SK-N-MC (cell line): ENCODE measurements around the gene DICER1.

Experiments used
- DNase-seq: peaks from one replicate; pipeline ENCODE4 v3.0.0-alpha.2; 2011; ENCODE audit warnings: low read depth, low spot score
- H3K27ac ChIP-seq: fragments of 200-600 bp; sonication (generic); 2 replicates; pipeline ENCODE4 v1.5.1; 2016; ENCODE audit warnings: mixed run types
- H3K36me3 ChIP-seq: fragments of 200-600 bp; sonication (generic); 2 replicates; pipeline ENCODE4 v1.6.1; 2017; ENCODE audit warnings: antibody characterized with exemption, low read length, mixed read lengths; ENCODE audit not compliant: insufficient read depth
- H3K4me3 ChIP-seq: fragments of 200-600 bp; sonication (generic); 2 replicates; pipeline ENCODE4 v1.5.1; 2016
- H3K9ac ChIP-seq: fragments of 200-600 bp; sonication (generic); 2 replicates; pipeline ENCODE4 v1.8.0; 2017; ENCODE audit warnings: mixed run types, mixed read lengths; ENCODE audit not compliant: insufficient read length
- H3K9me3 ChIP-seq: fragments of 200-600 bp; sonication (generic); 2 replicates; pipeline ENCODE4 v1.6.1; 2017; ENCODE audit warnings: low read depth, mild to moderate bottlenecking, antibody characterized with exemption, low read length, moderate library complexity, mixed read lengths
- EZH2 ChIP-seq: fragments of 200-600 bp; sonication (generic); IDR thresholded peaks from one replicate; pipeline ENCODE4 v1.6.1; 2017; ENCODE audit warnings: antibody characterized with exemption
- FOXP2 ChIP-seq: optimal IDR thresholded peaks from 2 replicates; pipeline ENCODE3; 2011; ENCODE audit warnings: mild to moderate bottlenecking, moderate library complexity; ENCODE audit not compliant: insufficient read depth; ENCODE audit errors: extremely low read length, control extremely low read depth
- POLR2AphosphoS5 ChIP-seq: IDR thresholded peaks from 2 replicates; pipeline ENCODE4 v1.6.1; 2012; ENCODE audit warnings: mild to moderate bottlenecking, low read depth, low read length, borderline replicate concordance

DICER1 gene

DNA sequence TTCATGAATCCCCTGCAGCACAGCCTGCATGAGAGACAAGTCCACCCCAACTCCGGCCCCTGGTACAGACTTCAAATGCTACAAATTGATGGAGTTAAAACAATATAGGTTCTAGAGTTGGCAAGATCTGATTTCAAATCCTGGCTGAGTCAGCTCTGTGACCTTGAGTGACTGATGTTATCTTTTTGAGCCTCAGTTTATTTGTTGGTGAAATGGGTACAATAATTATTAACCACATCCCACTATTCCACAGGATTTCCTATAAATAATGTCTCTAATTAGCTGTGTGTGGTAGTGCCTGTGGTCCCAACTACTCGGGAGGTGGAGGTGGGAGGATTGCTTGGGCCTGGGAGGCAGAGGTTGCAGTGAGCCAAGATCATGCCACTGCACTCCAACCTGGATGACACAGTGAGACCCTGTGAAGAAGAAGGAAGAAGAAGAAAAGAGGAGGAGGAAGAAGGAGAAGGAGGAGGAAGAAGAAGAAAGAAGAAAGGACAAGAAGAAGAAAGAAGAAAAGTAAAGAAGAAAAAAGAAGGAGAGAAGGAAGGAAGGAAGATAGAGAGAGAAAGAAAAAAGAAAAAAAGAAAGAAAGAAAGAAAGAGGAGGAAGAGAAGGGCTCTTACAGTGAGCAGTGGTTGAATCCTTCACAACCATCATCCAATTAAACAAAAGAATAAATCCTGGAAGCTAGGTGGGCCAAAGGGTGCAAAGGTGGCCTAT lies 39.7 kb upstream of the DICER1 start:
- Histone ChIP-seq H3K27ac (no peak overlapping the region), H3K4me3 (no peak overlapping the region), H3K9me3 (no peaks in the 10 kb centered on the region), H3K9ac (no peak overlapping the region), H3K36me3 (no peaks in the 10 kb centered on the region)
- no peak for DNase-seq
- TF ChIP-seq FOXP2: no peak
- TF ChIP-seq EZH2: no peak
- no peak for TF ChIP-seq POLR2AphosphoS5

DNA sequence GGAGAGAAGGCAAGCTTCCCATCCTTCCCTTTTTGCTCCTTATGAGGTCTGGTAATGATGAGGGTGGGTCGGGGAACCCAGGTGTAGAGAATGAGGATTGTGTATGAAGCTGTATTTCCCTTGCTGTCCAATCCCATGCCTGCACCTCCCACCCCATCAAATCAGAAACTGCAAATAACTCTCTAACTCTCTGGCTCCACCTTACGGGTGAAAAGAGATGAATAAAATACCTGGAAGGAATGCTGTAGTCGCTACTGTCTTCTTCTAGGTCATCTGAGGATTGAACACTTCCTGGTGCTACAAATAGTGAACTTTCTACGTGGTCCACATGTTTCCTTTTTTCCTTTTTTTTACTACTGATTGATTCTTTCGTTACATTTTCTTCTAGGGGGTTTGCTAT lies 38.9 kb upstream of the DICER1 start:
- no peak overlapping the region for H3K4me3 ChIP-seq
- H3K9me3 ChIP-seq: no peaks in the 10 kb centered on the region
- H3K9ac ChIP-seq: no peak overlapping the region
- TF ChIP-seq FOXP2 (no peak), POLR2AphosphoS5 (no peak), EZH2 (no peak)
- no peak for DNase-seq
- H3K27ac ChIP-seq: no peak overlapping the region
- no peaks in the 10 kb centered on the region for H3K36me3 ChIP-seq

DNA sequence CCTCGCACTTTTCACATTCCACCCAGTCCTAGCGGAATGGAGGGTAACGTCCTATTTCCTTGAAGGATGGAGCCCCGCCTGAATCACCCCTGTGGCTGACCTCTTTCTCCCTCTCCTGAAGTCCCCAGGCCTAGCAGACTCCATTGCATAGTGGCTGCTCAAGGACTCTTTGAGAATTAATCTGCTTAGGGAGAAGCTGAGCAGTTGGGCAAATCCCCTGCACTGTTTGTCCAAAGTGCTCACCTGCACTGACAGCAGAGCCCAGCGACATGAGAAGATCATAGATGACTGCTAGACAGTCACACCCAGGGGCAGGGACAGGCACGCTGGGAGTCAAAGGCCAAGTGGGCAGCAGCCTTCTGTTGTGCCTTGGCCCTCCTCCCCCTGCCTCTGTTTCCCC lies 37.7 kb upstream of the DICER1 start:
- Histone ChIP-seq H3K27ac (no peak overlapping the region), H3K9me3 (no peaks in the 10 kb centered on the region), H3K4me3 (no peak overlapping the region), H3K36me3 (no peaks in the 10 kb centered on the region), H3K9ac (no peak overlapping the region)
- no peak for DNase-seq
- TF ChIP-seq EZH2 (no peak), POLR2AphosphoS5 (no peak), FOXP2 (no peak)

DNA sequence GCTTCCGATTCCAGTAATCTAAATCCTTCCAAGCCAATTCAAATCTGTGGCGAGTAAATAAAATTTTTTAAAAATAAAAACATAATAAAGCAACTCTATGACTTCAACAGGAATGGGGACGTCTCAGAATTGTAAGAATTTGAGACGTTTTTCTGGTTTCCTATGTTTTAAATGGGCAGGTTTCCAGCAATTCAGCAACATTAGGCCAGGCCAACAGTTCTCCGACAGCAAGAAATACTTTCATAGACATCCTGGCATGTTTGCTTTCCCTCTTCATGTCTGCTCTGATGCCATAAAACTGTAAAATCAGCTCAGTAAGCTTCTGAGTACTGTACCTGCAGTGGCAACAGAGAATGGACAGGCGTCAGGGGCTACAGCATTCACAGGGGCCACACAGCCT lies 35.8 kb upstream of the DICER1 start:
- H3K9me3 ChIP-seq: no peaks in the 10 kb centered on the region; the same call in 1 of the 2 replicates
- no peak overlapping the region for H3K9ac ChIP-seq
- no peak overlapping the region for H3K27ac ChIP-seq
- no peaks in the 10 kb centered on the region for H3K36me3 ChIP-seq
- no peak for DNase-seq
- no peak overlapping the region for H3K4me3 ChIP-seq
- no peak for TF ChIP-seq FOXP2
- TF ChIP-seq EZH2: no peak
- no peak for TF ChIP-seq POLR2AphosphoS5

DNA sequence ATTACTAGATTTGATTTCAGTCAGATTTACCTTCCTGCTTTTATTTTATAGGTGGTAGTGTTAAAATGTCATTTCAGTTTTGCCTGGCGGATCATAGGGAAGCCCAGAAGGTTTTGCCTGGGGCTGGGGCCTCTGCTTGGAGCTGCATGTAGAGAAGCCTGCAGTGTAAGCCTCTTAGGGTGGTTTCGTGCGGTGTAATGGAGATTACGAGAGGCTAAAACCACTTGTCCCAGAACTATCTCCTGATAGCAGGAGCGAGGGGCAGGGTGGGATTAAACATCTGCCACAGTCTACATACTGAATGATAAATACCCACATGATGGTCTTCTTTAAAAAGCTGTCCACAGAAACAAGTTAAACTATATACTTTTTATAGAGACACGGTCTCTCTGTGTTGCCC lies 35.0 kb upstream of the DICER1 start:
- Histone ChIP-seq H3K9me3 (no peaks in the 10 kb centered on the region; the same call in 1 of the 2 replicates), H3K4me3 (no peak overlapping the region), H3K9ac (no peak overlapping the region), H3K36me3 (no peaks in the 10 kb centered on the region), H3K27ac (no peak overlapping the region)
- no peak for DNase-seq
- TF ChIP-seq POLR2AphosphoS5: no peak
- TF ChIP-seq FOXP2: no peak
- no peak for TF ChIP-seq EZH2

DNA sequence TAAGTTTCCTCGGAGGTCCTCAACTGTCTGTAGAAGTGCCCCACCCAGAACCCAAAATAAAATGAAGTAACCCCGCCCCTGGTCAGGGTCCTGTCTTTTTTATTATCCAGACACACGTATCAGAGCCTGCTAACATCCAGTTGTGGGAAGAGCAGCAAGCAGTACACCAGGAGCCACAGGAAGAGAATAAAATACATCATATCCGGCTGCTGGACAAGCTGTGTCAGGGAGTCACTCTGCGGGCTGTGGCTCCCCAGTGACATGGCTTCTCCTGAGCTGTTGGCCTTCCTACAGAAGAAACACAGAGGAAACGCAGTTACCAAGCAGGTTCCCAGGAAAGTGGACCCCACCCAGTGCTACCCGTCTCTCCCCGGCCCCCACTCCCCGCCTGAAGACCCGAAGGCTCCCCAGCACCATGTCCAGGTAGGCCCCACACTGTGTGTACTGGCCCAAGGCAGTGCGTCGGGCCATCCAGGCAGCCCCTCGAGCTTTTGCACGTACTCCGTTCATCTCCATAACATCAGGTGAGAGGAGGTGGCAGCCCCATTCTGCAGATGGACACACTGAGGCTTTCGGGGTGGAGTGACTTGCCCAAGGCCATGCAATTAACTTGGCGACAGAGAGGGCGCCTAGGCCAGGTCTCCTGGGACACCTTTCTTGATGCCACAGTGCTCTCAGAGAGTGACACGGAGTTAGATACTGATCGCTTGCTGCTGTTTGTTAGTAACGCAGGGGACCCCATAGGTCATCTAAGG lies 34.3 kb upstream of the DICER1 start:
- no peak for TF ChIP-seq EZH2
- no peak for TF ChIP-seq POLR2AphosphoS5
- TF ChIP-seq FOXP2: no peak
- H3K27ac ChIP-seq: no peak overlapping the region
- no peaks in the 10 kb centered on the region; the same call in 1 of the 2 replicates for H3K9me3 ChIP-seq
- no peak overlapping the region for H3K4me3 ChIP-seq
- no peaks in the 10 kb centered on the region for H3K36me3 ChIP-seq
- DNase-seq: no peak
- no peak overlapping the region for H3K9ac ChIP-seq

DNA sequence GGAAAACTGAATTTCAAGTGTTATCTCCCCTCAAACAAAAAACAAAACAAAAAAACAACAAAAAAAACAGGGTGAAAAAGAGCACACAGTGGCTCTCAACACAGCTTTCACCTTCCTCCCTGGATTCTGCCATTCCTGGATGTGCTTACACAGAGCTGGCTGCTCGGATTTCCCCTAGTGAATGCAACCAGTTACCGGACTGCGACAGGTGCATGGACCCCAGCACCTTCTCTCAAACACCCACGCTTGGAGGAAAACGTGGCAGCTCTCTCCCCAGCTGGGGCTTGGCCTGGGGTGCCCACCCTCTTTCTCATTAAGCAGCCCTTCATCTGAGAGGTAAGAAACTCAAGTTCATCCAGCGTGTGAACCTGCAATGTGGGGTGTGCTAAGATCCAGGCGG lies 33.5 kb upstream of the DICER1 start:
- no peak overlapping the region for H3K9ac ChIP-seq
- DNase-seq: no peak
- H3K27ac ChIP-seq: no peak overlapping the region
- no peak overlapping the region for H3K4me3 ChIP-seq
- no peaks in the 10 kb centered on the region; the same call in 1 of the 2 replicates for H3K9me3 ChIP-seq
- no peaks in the 10 kb centered on the region for H3K36me3 ChIP-seq
- TF ChIP-seq FOXP2: no peak
- no peak for TF ChIP-seq EZH2
- TF ChIP-seq POLR2AphosphoS5: no peak

DNA sequence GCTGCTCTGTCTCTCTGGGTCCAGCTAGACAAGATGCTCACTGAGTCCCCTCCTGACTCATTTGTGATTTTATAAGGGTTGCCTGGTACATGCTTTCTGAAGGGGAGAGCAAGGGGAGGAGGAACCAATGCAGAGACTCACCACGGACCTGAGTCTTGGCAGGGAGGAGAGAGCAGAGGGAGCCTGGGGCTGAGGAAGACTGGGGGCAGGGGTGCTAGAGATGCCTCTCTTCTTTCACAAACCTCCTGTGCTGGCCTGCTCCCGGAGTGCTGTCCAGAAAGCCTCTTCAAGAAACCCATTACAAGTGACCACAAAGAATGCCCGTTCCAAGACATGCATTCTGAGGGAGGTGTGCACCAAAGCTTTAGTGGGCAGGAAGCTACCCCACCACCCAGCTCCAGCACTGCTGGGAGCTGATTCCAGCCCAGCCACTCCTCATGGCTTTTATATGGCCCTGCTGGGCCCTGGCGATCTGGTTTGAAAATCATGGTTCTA lies 33.1 kb upstream of the DICER1 start:
- no peaks in the 10 kb centered on the region; the same call in 1 of the 2 replicates for H3K9me3 ChIP-seq
- H3K27ac ChIP-seq: no peak overlapping the region
- no peak for TF ChIP-seq POLR2AphosphoS5
- no peak for TF ChIP-seq EZH2
- TF ChIP-seq FOXP2: no peak
- no peak overlapping the region for H3K4me3 ChIP-seq
- H3K36me3 ChIP-seq: no peaks in the 10 kb centered on the region
- H3K9ac ChIP-seq: no peak overlapping the region
- DNase-seq: no peak
